Adipose tissue (tissue), 3 donors: ENCODE measurements around the gene BRD1. TPM values are rescaled to one million over a fixed set of nuclear protein-coding genes. Genes with fewer than 3 reads are reported as not detected.

Experiments
- H3K27ac ChIP-seq: one replicate; pipeline ENCODE4 v1.5.1; 2013; ENCODE audit warnings: low read depth, low read length
- WGBS, 3 donors: extraction: QIAGEN DNeasy Blood & Tissue Kit; methylation state at CpG; one replicate each; pipeline ENCODE4 v1.1.7; 2013; 5-methylcytosine and 5-hydroxymethylcytosine counted together
- polyA plus RNA-seq, 3 donors: library from polyadenylated mRNA; stranded (reverse); fragments of 200-250 nt; gene quantifications; one replicate each; pipeline ENCODE4 v1.2.3, GENCODE V29; 2013
- donor health status: healthy with polysubstance abuse.
- donor health status: Bipolar disorder and iron deficiency.
- donor health status: healthy.

The BRD1 gene
- polyA plus RNA-seq, 3 donors, result 10.5 to 18.6 (median 16.2) TPM

GRCh38 chr22:49776891-49777290, 50.8 kb downstream of the BRD1 start:
- 92 to 95% (median 93%) methylated on average over 27 to 29 of the region's 29 CpGs for WGBS, 3 donors
- no peak overlapping the region for H3K27ac ChIP-seq

GRCh38 chr22:49775867-49776511, 51.7 kb downstream of the BRD1 start:
- H3K27ac ChIP-seq, result no peak overlapping the region
- WGBS, 3 donors, result 94 to 96% (median 96%) methylated on average over 17 to 31 of the region's 31 CpGs

- WGBS, 3 donors, result 93 to 95% (median 94%) methylated on average over 25 to 26 of the region's 26 CpGs
- H3K27ac ChIP-seq, result no peak overlapping the region
These were observed 52.3 kb downstream of the BRD1 start for GRCh38 chr22:49775191-49775866.

GRCh38 chr22:49774499-49775151, 53.0 kb downstream of the BRD1 start:
- WGBS, 3 donors, result 78 to 85% (median 78%) methylated on average over 21 of the region's 21 CpGs
- no peak overlapping the region for H3K27ac ChIP-seq

- WGBS, 3 donors, result 92 to 94% (median 94%) methylated on average over 21 of the region's 21 CpGs
- no peak overlapping the region for H3K27ac ChIP-seq
These were observed 53.6 kb downstream of the BRD1 start for GRCh38 chr22:49774046-49774445.

GRCh38 chr22:49773531-49773930, 54.1 kb downstream of the BRD1 start:
- H3K27ac ChIP-seq, result no peak overlapping the region
- 94 to 96% (median 96%) methylated on average over 11 of the region's 11 CpGs for WGBS, 3 donors

- H3K27ac ChIP-seq, result no peak overlapping the region
- 52 to 78% (median 57%) methylated on average over 16 of the region's 16 CpGs for WGBS, 3 donors
These were observed 55.0 kb downstream of the BRD1 start for GRCh38 chr22:49772692-49773091.

- WGBS, 3 donors, result 61 to 75% (median 68%) methylated on average over 51 to 64 of the region's 64 CpGs
- no peak overlapping the region for H3K27ac ChIP-seq
These were observed 56.2 kb downstream of the BRD1 start for GRCh38 chr22:49771266-49772065.

GRCh38 chr22:49770547-49771265, 57.0 kb downstream of the BRD1 start:
- H3K27ac ChIP-seq, result no peak overlapping the region
- 71 to 78% (median 74%) methylated on average over 29 of the region's 29 CpGs for WGBS, 3 donors

GRCh38 chr22:49769691-49770546, 57.8 kb downstream of the BRD1 start:
- H3K27ac ChIP-seq, result no peak overlapping the region
- WGBS, 3 donors, result 74 to 79% (median 76%) methylated on average over 22 of the region's 22 CpGs

- WGBS, 3 donors, result 58 to 73% (median 68%) methylated on average over 24 of the region's 24 CpGs
- H3K27ac ChIP-seq, result no peak overlapping the region
These were observed 58.6 kb downstream of the BRD1 start for GRCh38 chr22:49768951-49769690.

GRCh38 chr22:49768077-49768910, 59.4 kb downstream of the BRD1 start:
- 73 to 80% (median 76%) methylated on average over 18 of the region's 18 CpGs for WGBS, 3 donors
- H3K27ac ChIP-seq, result no peak overlapping the region

- 20 to 32% (median 26%) methylated on average over 5 of the region's 5 CpGs for WGBS, 3 donors
- H3K27ac ChIP-seq, result no peak overlapping the region
These were observed 60.2 kb downstream of the BRD1 start for GRCh38 chr22:49767355-49768062.

- WGBS, 3 donors, result 89 to 96% (median 95%) methylated on average over 11 to 12 of the region's 12 CpGs
- H3K27ac ChIP-seq, result no peak overlapping the region
These were observed 61.7 kb downstream of the BRD1 start for GRCh38 chr22:49765951-49766350.

- 85 to 92% (median 91%) methylated on average over 17 of the region's 17 CpGs for WGBS, 3 donors
- H3K27ac ChIP-seq, result no peak overlapping the region
These were observed 62.4 kb downstream of the BRD1 start for GRCh38 chr22:49765091-49765771.
